ENCODE results near the gene TENT4B. TPM values are rescaled to one million over a fixed set of nuclear protein-coding genes. Genes with fewer than 3 reads are reported as not detected.

TENT4B gene
- total RNA-seq, 1 experiment from 2014 or later: 11.4 TPM

GRCh38 chr16:50280932-50281331 lies 127.8 kb downstream of the TENT4B start:
- CTCF ChIA-PET: no interaction called here
- H3K4me3 ChIP-seq: no peak overlapping the region
- H2AFZ ChIP-seq: no peak overlapping the region
- intact Hi-C loops (cut with micrococcal nuclease; ENCODE audit: unreplicated experiment): no loop called here
- no peaks in the 10 kb centered on the region for H3K9me3 ChIP-seq (ENCODE audit: insufficient read depth, low read depth)
- TF ChIP-seq EZH2 (IDR thresholded peaks at IDR 0.05; ENCODE audit: low read depth) (no peak), CTCF (conservative IDR thresholded peaks at IDR 0.05) (no peak)
- POLR2A ChIA-PET (ENCODE audit: unreplicated experiment): no interaction called here
- no peak for DNase-seq
- no peaks in the 10 kb centered on the region for H3K4me1 ChIP-seq (replicated peaks; ENCODE audit: insufficient read depth)
- H3K4me2 ChIP-seq: no peak overlapping the region
- H3K79me2 ChIP-seq (ENCODE audit: low read depth): no peaks in the 10 kb centered on the region
- no peak overlapping the region for H3K27ac ChIP-seq
- no TSS peak for BruUV-seq (replicated peaks)
- H3F3A ChIP-seq (ENCODE audit: insufficient read depth, low read depth): peaks cover 10% of the 10 kb centered on the region; the same call in 1 of the 2 replicates
- H3K27me3 ChIP-seq (ENCODE audit: insufficient read depth, low read depth): no peaks in the 10 kb centered on the region
- no peaks in the 10 kb centered on the region for H3K36me3 ChIP-seq (ENCODE audit: low read depth)
- H3K9me2 ChIP-seq (ENCODE audit: insufficient read depth): no peaks in the 10 kb centered on the region
- no peaks in the 10 kb centered on the region for H4K20me1 ChIP-seq (ENCODE audit: insufficient read depth)

Other genes with a start within 250 kb of the TENT4B start
- 10.4 and 12.2 TPM in 2 replicates for gene CNEP1R1, start 128.1 kb upstream of the TENT4B start, total RNA-seq (2021)
- gene HEATR3, start 87.3 kb upstream of the TENT4B start, total RNA-seq (2021): 11.5 and 14.3 TPM in 2 replicates
- gene ADCY7, start 113.2 kb downstream of the TENT4B start, total RNA-seq (2021): 39.3 and 59.5 TPM in 2 replicates
- gene BRD7, start 215.7 kb downstream of the TENT4B start, total RNA-seq (2021): 72.1 and 76.6 TPM in 2 replicates